ENCODE results near the gene CMPK1. TPM values are rescaled to one million over a fixed set of nuclear protein-coding genes. Genes with fewer than 3 reads are reported as not detected.

Gene CMPK1
- total and polyA plus RNA-seq, 10 of the 15 experiments (the other 5 are each of a cell fraction or from before 2014, with no cell fraction given), result 43.7 to 159 (median 85.6) TPM

GRCh38 chr1:47401761-47402160, 68.2 kb downstream of the CMPK1 start:
- ChIA-PET RAD21 (ENCODE audit: unreplicated experiment) (no interaction called here), POLR2A (no interaction called here), CTCF (interaction anchor here (1.0 to 1.9 kb wide), 5 partner anchors 13 to 309 kb away, joined by 3 to 9 read pairs (median 5); no protein-coding TSS in a partner anchor), SMC1A (ENCODE audit: uncharacterized antibody, unreplicated experiment) (no interaction called here)
- Histone ChIP-seq H3K36me3 (ENCODE audit: control insufficient read depth in 2 of 2, insufficient read depth in 2 of 2, low read length in 1 of 2) (no peaks in the 10 kb centered on the region), H3K9ac (ENCODE audit: control insufficient read depth, insufficient read depth, low read length) (no peak overlapping the region), H3K79me2 (ENCODE audit: control insufficient read depth, insufficient read depth, low read length) (no peaks in the 10 kb centered on the region), H3K27me3 (replicated peaks in 1 of 2; ENCODE audit: control insufficient read depth in 2 of 2, insufficient read depth in 2 of 2, low read length in 1 of 2) (no peaks in the 10 kb centered on the region), H3K9me3 (replicated peaks; ENCODE audit: control insufficient read depth, insufficient read depth, low read length) (no peaks in the 10 kb centered on the region), H3K4me1 (ENCODE audit: control insufficient read depth, insufficient read depth, low read length) (no peaks in the 10 kb centered on the region), H3K27ac (ENCODE audit: control insufficient read depth, insufficient read depth) (no peak overlapping the region), H2AFZ (ENCODE audit: control insufficient read depth, low read depth, low read length) (no peak overlapping the region), H3K4me3 (no peak overlapping the region), H4K20me1 (ENCODE audit: control insufficient read depth, insufficient read depth) (no peaks in the 10 kb centered on the region), H3K4me2 (ENCODE audit: control insufficient read depth, insufficient read depth) (no peak overlapping the region)
- in situ Hi-C loops (cut with MboI) (no loop called here), intact Hi-C loops (cut with micrococcal nuclease; ENCODE audit: unreplicated experiment) (no loop called here)
- WGBS (ENCODE audit: insufficient coverage, insufficient replicate concordance, low lambda C conversion rate, missing lambda C conversion rate), result 44% methylated on average over 4 of the region's 4 CpGs
- ATAC-seq, result no peak
- no peak for DNase-seq (ENCODE audit: low read depth, low spot score)
- TF ChIP-seq POU2F2 (IDR thresholded peaks at IDR 0.05; ENCODE audit: borderline replicate concordance, low read depth, low read length) (no peak), HDAC2 (IDR thresholded peaks at IDR 0.05) (no peak), BRCA1 (IDR thresholded peaks at IDR 0.05; ENCODE audit: low read depth, low read length) (no peak), NKRF (conservative IDR thresholded peaks at IDR 0.05) (no peak), ZZZ3 (IDR thresholded peaks at IDR 0.05; ENCODE audit: control insufficient read depth, insufficient read length, low read depth) (no peak), MEF2B (IDR thresholded peaks at IDR 0.05; ENCODE audit: partially characterized antibody, poor library complexity, severe bottlenecking) (no peak), ETV6 (conservative IDR thresholded peaks at IDR 0.05 in 1 of 2, IDR thresholded peaks at IDR 0.05 in 1 of 2; ENCODE audit: borderline replicate concordance in 1 of 2, low read depth in 1 of 2) (no peak), BCLAF1 (IDR thresholded peaks at IDR 0.05) (no peak), IKZF2 (IDR thresholded peaks at IDR 0.05) (no peak), YY1 (IDR thresholded peaks at IDR 0.05; ENCODE audit: low read depth, low read length) (no peak), ZNF207 (IDR thresholded peaks at IDR 0.05; ENCODE audit: borderline replicate concordance) (no peak), CHD1 (IDR thresholded peaks at IDR 0.05; ENCODE audit: low read depth, low read length) (no peak), KLF5 (IDR thresholded peaks at IDR 0.05; ENCODE audit: partially characterized antibody) (no peak), IKZF1 (conservative IDR thresholded peaks at IDR 0.05) (no peak), TCF3 (IDR thresholded peaks at IDR 0.05; ENCODE audit: borderline replicate concordance, insufficient read depth, low read depth, low read length) (no peak), SUPT20H (IDR thresholded peaks at IDR 0.05; ENCODE audit: borderline replicate concordance, control insufficient read depth, low read depth, low read length) (no peak)
- no TSS peak for BruUV-seq (replicated peaks)
- FAIRE-seq, result no peak
